T-helper 1 cell treated with Interleukin-12 subunit alpha and Interleukin-12 subunit beta and Interleukin-4 antibody, amounts not matched to agents 30 ng/mL and 1 ng/mL, for 36 hours (primary cell): ENCODE results near the gene HDAC4. TPM values are rescaled to one million over a fixed set of nuclear protein-coding genes. Genes with fewer than 3 reads are reported as not detected.

Experiments
- intact Hi-C: fragments of 100-400 bp; cut with micrococcal nuclease; formaldehyde crosslinking; loops from one replicate; pipeline ENCODE4 v1.15.1; 2024
- total RNA-seq: library from RNA; stranded (reverse); gene quantifications from 2 replicates; pipeline ENCODE4 v1.2.3, GENCODE V29; 2022

Gene HDAC4
- total RNA-seq, 1 donor from 2014 or later, result 82.1 TPM

DNA sequence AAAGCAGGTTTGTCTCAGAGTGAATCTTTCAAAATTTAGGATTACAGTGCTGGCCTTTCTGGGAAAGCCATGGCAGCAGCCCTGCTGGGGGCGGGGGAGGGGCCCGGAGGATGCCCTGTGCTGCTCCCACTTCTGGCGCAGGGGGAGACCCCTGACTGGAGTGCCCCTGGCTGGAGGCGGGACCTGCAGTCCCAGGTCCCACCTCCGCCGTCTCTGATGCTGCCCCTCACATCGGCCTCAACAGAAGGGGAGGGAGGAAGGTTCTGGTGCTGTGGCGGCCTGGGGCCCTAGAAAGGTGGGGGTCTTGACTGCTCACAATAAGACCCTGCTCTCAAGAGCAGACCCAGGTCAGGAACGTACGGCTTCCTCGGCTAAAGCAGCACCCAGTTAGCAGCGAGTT is 336.6 kb downstream of the HDAC4 start:
- intact Hi-C loops, result no loop called here

DNA sequence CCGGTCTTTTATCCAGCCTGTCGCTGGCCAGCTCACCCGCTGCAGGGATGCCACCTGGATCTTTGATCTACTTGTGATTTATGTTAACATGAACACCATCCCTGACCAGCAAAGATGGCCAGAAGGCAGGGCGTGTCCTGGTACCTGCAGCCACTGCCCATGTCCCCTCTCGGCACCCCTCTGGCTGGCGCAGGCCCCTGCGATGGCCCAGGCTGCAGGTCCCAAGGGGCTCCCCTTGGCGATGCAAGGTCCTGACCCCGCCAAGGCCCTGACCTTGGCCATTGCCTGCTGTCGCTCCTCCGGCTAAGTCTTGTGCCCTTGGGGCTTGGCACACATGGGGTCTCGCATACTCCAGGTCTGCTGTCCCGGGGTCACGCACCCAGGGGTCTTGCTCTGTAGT is 338.1 kb downstream of the HDAC4 start:
- intact Hi-C loops, result no loop called here

GRCh38 chr2:239061824-239062570 is 338.8 kb downstream of the HDAC4 start:
- intact Hi-C loops, result no loop called here

DNA sequence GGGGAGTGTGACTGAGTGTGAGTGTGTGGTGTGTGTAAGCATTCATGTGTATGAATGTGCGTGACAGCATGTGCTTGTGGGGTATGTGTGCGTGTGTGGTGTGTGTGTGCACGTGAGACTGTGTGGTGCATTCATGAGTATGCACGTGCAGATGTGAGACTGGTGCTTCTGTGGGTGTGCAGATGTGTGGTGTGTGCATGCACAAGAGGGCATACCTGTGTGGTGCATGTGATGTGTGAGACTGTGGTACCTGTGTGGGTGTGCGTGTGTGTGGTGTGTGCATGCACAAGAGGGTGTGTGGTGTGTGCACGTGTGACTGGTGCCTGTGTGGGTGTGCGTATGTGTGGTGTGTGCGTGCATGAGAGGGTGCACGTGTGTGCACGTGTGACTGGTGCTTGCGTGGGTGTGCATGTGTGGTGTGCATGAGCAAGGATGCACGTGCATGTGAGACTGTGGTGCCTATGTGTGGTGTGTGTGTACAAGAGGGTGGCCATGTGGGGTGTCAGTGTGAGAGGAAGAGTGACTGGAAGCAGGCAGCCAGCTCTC is 339.6 kb downstream of the HDAC4 start:
- intact Hi-C loops, result no loop called here

GRCh38 chr2:239060676-239061075 is 340.1 kb downstream of the HDAC4 start:
- intact Hi-C loops, result no loop called here

DNA sequence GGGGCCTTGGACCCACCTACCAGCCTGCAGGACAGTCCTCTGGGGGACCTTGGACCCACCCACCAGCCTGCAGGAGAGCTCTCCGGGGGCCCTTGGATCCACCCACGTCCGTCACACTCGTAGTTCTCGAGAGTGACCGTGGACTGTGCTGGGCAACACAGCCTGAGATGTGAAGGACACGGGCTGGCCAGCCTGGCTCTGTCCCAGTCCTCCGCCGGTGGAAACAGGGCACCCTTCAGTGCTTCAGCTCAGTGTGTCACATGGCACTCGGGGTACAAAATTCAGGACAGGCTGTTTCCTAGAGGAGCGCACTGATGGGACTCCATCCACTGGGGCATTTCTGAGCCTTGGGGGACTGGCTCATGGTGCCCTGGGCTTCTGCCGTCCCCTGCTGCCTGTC is 341.0 kb downstream of the HDAC4 start:
- intact Hi-C loops, result no loop called here

GRCh38 chr2:239058766-239059165 is 342.1 kb downstream of the HDAC4 start:
- intact Hi-C loops, result no loop called here

DNA sequence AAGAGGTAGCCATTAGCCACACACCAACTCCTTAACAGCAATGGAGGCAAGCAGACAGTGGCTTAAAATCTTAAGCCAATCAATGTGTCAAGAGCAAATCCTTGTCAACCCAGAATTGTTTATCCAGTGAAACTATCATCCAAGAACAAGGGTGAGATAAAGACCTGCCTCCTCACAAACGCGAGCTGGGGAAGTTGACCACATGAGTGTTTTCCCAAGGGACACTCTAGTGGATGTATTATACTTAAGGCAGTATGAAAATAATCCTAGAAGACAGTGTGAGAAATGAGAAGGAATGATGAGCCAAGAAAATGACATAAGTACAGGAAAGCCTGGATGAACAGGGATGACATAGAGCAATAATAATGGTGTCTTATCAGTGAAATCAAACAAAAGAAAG is 343.3 kb downstream of the HDAC4 start:
- intact Hi-C loops, result no loop called here

DNA sequence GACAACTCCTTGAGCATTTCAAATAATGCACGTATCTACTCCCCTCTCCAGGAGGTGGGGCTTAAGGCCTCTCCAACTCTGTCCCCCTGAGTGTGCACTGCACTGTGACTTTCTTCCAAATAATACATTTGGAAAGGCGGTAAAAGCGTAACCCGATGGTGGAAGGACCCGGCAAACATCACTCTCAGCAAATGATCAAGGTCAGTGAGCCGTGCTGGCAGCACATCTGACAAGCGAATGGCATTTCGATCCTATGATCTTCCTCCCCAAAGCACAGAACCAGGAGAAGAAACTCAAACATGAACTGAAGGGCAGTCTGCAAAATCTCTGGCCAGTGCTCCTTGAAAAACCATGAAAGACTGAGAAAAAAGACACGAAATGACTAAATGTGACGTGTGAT is 344.2 kb downstream of the HDAC4 start:
- intact Hi-C loops, result no loop called here

DNA sequence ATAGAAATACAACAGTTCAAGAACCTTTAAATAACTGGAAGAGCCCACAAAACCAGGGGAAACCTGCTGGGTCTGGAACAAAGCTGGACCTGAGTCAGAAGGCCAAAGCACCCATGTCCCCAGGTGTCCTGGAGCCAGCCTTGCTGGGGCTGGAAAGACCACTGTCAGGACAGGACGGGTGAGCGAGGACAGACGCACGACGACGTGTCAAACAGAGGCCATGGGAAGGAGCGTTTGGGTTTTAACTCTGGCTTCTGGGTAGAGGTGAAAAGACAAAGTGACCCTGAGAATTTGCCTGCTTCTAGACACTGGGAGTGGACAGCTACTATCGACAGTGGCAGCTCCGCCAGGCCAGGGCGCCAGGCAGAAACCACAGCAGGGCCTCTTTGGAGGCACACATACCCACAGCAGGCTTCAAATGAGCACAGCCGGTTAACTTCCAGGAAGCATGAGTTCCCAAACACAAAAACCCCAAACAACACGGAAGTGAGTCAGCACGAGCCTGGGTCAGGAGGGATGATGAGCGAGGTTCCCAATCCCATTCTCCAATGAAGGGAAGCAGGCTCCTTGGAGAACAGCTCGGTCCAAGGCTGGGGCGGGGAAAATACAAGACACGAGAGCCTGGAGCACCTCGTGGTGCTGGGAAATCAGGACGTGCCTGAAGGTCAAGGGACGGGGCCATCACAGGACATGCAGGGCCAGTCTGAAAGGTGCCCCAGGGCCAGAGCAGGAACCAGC is 344.9 kb downstream of the HDAC4 start:
- intact Hi-C loops, result no loop called here

DNA sequence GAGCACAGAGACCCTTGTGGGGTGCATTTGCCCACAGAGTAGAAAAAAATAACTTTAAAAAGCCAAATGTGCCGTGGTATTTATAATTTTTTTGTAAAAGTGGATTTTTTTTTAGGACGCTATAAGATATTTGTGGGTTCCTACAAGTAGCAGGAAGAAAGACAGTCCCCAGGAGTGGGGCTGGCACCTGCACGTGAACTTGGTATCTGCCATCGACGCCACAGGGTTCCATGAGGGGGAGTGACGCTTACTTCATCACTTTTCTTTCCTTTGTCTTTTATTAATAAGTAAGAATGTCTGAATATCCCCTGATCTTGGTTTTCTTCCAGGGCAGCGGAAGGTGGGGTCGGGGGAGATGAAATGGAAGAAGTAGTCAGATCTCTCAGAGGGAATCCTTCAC is 345.9 kb downstream of the HDAC4 start:
- intact Hi-C loops, result no loop called here

- intact Hi-C loops, result no loop called here
Measured at GRCh38 chr2:239053801-239054503, 346.9 kb downstream of the HDAC4 start.

GRCh38 chr2:239052798-239053665 is 347.8 kb downstream of the HDAC4 start:
- intact Hi-C loops, result no loop called here

- intact Hi-C loops, result no loop called here
Measured at GRCh38 chr2:239051891-239052445, 348.9 kb downstream of the HDAC4 start.

GRCh38 chr2:239050252-239050649 is 350.6 kb downstream of the HDAC4 start:
- intact Hi-C loops, result no loop called here

- intact Hi-C loops, result no loop called here
Measured at GRCh38 chr2:239049421-239050251, 351.2 kb downstream of the HDAC4 start.

- intact Hi-C loops, result no loop called here
Measured at GRCh38 chr2:239048736-239049135, 352.1 kb downstream of the HDAC4 start.

- intact Hi-C loops, result no loop called here
Measured at GRCh38 chr2:239047861-239048260, 353.0 kb downstream of the HDAC4 start.

- intact Hi-C loops, result no loop called here
Measured at GRCh38 chr2:239047420-239047819, 353.4 kb downstream of the HDAC4 start.

GRCh38 chr2:239046822-239047221 is 354.0 kb downstream of the HDAC4 start:
- intact Hi-C loops, result no loop called here
